ENCODE measurements around the gene EN2. TPM values are rescaled to one million over a fixed set of nuclear protein-coding genes. Genes with fewer than 3 reads are reported as not detected.

The EN2 gene
- total and polyA plus RNA-seq, 10 of the 15 experiments (the other 5 are each of a cell fraction or from before 2014, with no cell fraction given), result not detected

DNA sequence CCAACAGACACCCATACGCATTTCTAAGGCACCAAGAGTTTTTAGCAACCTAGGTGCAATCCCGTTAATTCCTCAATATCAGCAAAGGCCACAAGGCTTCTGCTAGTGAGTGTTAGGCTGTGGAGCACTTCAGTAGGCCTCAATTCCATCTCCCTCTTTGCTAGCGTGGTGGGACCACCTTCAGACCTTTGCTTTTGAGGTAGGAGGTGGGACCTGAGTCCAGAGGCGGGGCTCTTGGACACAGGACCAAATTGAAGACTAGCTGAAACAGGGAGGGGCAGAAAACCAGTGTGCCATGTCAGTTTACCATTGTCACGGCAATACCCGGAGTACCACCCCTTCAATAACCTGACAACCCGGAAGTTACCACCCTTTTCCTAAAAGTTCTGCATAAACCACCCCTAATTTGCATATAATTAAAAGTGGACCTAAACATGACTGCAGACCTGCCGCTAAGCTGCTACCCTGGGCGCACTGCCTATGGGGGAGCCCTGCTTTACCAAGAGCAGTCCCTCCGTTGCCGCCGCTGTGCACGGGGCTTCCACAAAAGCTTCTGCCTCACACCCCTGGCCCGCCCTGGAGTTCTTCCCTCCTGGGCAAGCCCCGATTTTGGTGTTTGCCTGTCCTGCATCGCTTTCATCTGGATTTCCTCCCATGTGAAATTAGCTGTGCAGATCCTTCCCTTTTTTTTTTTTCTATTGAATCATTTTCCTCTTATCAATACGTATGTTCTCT is 41.1 kb upstream of the EN2 start:
- POLR2A ChIA-PET, result no interaction called here
- CTCF ChIA-PET, result no interaction called here
- RAD21 ChIA-PET (ENCODE audit: unreplicated experiment), result no interaction called here
- no peaks in the 10 kb centered on the region for H3K79me2 ChIP-seq (ENCODE audit: control insufficient read depth, insufficient read depth, low read length)
- no peak overlapping the region for H3K4me3 ChIP-seq
- BruUV-seq (replicated peaks), result no TSS peak
- no peaks in the 10 kb centered on the region for H4K20me1 ChIP-seq (ENCODE audit: control insufficient read depth, insufficient read depth)
- H2AFZ ChIP-seq (ENCODE audit: control insufficient read depth, low read depth, low read length), result no peak overlapping the region
- no peak overlapping the region for H3K27ac ChIP-seq (ENCODE audit: control insufficient read depth, insufficient read depth)
- intact Hi-C loops (cut with micrococcal nuclease; ENCODE audit: unreplicated experiment), result no loop called here
- H3K4me2 ChIP-seq (ENCODE audit: control insufficient read depth, insufficient read depth), result no peak overlapping the region
- no peak for TF ChIP-seq EP300 (IDR thresholded peaks at IDR 0.05; ENCODE audit: borderline replicate concordance in 1 of 2, control insufficient read depth in 1 of 2, low read depth in 2 of 2, low read length in 2 of 2)
- TF ChIP-seq EGR1 (IDR thresholded peaks at IDR 0.05; ENCODE audit: borderline replicate concordance in 1 of 2, low read depth in 2 of 2, low read length in 2 of 2), result no peak
- TF ChIP-seq POLR2AphosphoS2 (IDR thresholded peaks at IDR 0.05; ENCODE audit: low read depth, low read length), result no peak
- TF ChIP-seq SPI1 (IDR thresholded peaks at IDR 0.05; ENCODE audit: borderline replicate concordance, insufficient read depth, low read depth, low read length), result no peak
- no peak for TF ChIP-seq FOS (IDR thresholded peaks at IDR 0.05; ENCODE audit: borderline replicate concordance, extremely low read depth, insufficient read length)
- TF ChIP-seq PML (IDR thresholded peaks at IDR 0.05; ENCODE audit: low read length), result no peak
- TF ChIP-seq, protein P1, sequence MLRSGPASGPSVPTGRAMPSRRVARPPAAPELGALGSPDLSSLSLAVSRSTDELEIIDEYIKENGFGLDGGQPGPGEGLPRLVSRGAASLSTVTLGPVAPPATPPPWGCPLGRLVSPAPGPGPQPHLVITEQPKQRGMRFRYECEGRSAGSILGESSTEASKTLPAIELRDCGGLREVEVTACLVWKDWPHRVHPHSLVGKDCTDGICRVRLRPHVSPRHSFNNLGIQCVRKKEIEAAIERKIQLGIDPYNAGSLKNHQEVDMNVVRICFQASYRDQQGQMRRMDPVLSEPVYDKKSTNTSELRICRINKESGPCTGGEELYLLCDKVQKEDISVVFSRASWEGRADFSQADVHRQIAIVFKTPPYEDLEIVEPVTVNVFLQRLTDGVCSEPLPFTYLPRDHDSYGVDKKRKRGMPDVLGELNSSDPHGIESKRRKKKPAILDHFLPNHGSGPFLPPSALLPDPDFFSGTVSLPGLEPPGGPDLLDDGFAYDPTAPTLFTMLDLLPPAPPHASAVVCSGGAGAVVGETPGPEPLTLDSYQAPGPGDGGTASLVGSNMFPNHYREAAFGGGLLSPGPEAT (IDR thresholded peaks at IDR 0.05; ENCODE audit: low read depth), result no peak
- TF ChIP-seq, protein P2, sequence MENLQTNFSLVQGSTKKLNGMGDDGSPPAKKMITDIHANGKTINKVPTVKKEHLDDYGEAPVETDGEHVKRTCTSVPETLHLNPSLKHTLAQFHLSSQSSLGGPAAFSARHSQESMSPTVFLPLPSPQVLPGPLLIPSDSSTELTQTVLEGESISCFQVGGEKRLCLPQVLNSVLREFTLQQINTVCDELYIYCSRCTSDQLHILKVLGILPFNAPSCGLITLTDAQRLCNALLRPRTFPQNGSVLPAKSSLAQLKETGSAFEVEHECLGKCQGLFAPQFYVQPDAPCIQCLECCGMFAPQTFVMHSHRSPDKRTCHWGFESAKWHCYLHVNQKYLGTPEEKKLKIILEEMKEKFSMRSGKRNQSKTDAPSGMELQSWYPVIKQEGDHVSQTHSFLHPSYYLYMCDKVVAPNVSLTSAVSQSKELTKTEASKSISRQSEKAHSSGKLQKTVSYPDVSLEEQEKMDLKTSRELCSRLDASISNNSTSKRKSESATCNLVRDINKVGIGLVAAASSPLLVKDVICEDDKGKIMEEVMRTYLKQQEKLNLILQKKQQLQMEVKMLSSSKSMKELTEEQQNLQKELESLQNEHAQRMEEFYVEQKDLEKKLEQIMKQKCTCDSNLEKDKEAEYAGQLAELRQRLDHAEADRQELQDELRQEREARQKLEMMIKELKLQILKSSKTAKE (IDR thresholded peaks at IDR 0.05; ENCODE audit: low read depth, poor library complexity, severe bottlenecking), result no peak
- TF ChIP-seq RAD21 (IDR thresholded peaks at IDR 0.05; ENCODE audit: insufficient read depth, low read depth, low read length), result no peak
- no peak for TF ChIP-seq KLF5 (IDR thresholded peaks at IDR 0.05; ENCODE audit: partially characterized antibody)
- TF ChIP-seq, protein P3, sequence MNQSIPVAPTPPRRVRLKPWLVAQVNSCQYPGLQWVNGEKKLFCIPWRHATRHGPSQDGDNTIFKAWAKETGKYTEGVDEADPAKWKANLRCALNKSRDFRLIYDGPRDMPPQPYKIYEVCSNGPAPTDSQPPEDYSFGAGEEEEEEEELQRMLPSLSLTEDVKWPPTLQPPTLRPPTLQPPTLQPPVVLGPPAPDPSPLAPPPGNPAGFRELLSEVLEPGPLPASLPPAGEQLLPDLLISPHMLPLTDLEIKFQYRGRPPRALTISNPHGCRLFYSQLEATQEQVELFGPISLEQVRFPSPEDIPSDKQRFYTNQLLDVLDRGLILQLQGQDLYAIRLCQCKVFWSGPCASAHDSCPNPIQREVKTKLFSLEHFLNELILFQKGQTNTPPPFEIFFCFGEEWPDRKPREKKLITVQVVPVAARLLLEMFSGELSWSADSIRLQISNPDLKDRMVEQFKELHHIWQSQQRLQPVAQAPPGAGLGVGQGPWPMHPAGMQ (IDR thresholded peaks at IDR 0.05; ENCODE audit: borderline replicate concordance), result no peak
- TF ChIP-seq MTA3 (IDR thresholded peaks at IDR 0.05; ENCODE audit: borderline replicate concordance, low read length), result no peak
- no peak for TF ChIP-seq SRF (IDR thresholded peaks at IDR 0.05; ENCODE audit: low read depth in 2 of 2, low read length in 2 of 2)
- TF ChIP-seq, protein P4, sequence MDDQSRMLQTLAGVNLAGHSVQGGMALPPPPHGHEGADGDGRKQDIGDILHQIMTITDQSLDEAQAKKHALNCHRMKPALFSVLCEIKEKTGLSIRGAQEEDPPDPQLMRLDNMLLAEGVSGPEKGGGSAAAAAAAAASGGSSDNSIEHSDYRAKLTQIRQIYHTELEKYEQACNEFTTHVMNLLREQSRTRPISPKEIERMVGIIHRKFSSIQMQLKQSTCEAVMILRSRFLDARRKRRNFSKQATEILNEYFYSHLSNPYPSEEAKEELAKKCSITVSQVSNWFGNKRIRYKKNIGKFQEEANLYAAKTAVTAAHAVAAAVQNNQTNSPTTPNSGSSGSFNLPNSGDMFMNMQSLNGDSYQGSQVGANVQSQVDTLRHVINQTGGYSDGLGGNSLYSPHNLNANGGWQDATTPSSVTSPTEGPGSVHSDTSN (IDR thresholded peaks at IDR 0.05; ENCODE audit: insufficient replicate concordance, low read depth, low read length), result no peak
- TF ChIP-seq ZNF622 (IDR thresholded peaks at IDR 0.05), result no peak
- no peak for TF ChIP-seq BMI1 (IDR thresholded peaks at IDR 0.05; ENCODE audit: borderline replicate concordance)
- no peak for DNase-seq (ENCODE audit: low read depth, low spot score)
- in situ Hi-C loops (cut with MboI), result no loop called here
- H3K27me3 ChIP-seq (replicated peaks in 1 of 2; ENCODE audit: control insufficient read depth in 2 of 2, insufficient read depth in 2 of 2, low read length in 1 of 2), result peaks cover 0 to 1% of the 10 kb centered on the region in 2 experiments; a peak in 1 of 4 replicates
- H3K36me3 ChIP-seq (ENCODE audit: control insufficient read depth in 2 of 2, insufficient read depth in 2 of 2, low read length in 1 of 2), result no peaks in the 10 kb centered on the region
- SMC1A ChIA-PET (ENCODE audit: uncharacterized antibody, unreplicated experiment), result no interaction called here
- no peak for ATAC-seq
- H3K9me3 ChIP-seq (replicated peaks; ENCODE audit: control insufficient read depth, insufficient read depth, low read length), result no peaks in the 10 kb centered on the region
- H3K4me1 ChIP-seq (ENCODE audit: control insufficient read depth, insufficient read depth, low read length), result no peaks in the 10 kb centered on the region
- WGBS (ENCODE audit: insufficient coverage, insufficient replicate concordance, low lambda C conversion rate, missing lambda C conversion rate), result 48% methylated on average over 16 of the region's 17 CpGs
- FAIRE-seq, result no peak
- H3K9ac ChIP-seq (ENCODE audit: control insufficient read depth, insufficient read depth, low read length), result no peak overlapping the region
